ENCODE data around the gene NLRP1. TPM values are rescaled to one million over a fixed set of nuclear protein-coding genes. Genes with fewer than 3 reads are reported as not detected.

The NLRP1 gene
- total and polyA plus RNA-seq, 4 donors: 11.1 to 82.2 (median 49.1) TPM

DNA sequence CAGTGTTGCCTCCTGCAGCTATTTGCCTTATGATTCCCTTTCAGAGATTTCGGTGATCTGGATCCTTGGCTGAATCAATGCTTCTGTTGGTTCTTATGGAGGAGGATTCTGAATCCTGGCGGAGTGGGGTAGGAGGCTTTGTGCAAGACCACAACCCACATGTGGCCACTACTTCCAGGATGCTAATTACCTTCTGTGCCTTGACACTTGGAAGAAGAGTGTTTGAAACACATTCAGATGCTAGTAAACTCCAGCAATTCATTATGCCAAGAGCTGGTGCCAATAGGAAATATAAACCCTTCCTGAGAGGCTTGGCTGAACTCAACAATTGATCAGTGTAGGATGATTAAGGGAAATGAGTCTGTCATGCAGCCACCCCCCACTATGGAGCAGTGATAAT lies 12.1 kb upstream of the NLRP1 start:
- no peaks in the 10 kb centered on the region for H3K27me3 ChIP-seq (ENCODE audit: control insufficient read depth in 1 of 2, insufficient read depth in 2 of 2, low read length in 1 of 2)
- intact Hi-C loops (cut with DNase I): loop anchor here in 1 of 2 donors (10.0 kb wide), 1 partner anchor 448 kb away; no protein-coding TSS in a partner anchor
- no peaks in the 10 kb centered on the region for H3K4me1 ChIP-seq (ENCODE audit: control insufficient read depth in 1 of 2, insufficient read depth in 2 of 2, low read length in 2 of 2)
- H3K4me3 ChIP-seq (ENCODE audit: low read length in 2 of 2): no peak overlapping the region
- no peak for DNase-seq
- H3K27ac ChIP-seq (ENCODE audit: low read depth in 1 of 2, low read length in 2 of 2): no peak overlapping the region
- no peaks in the 10 kb centered on the region for H3K36me3 ChIP-seq (ENCODE audit: control insufficient read depth in 1 of 2, insufficient read depth in 2 of 2, low read length in 1 of 2)
- no peak for ATAC-seq (ENCODE audit: low FRiP score)
- H3K9me3 ChIP-seq (ENCODE audit: control insufficient read depth, low read length): no peaks in the 10 kb centered on the region
- WGBS, 2 donors: 82 to 88% methylated on average over 2 of the region's 2 CpGs

- Histone ChIP-seq H3K9me3 (ENCODE audit: control insufficient read depth, low read length) (no peaks in the 10 kb centered on the region), H3K27me3 (ENCODE audit: control insufficient read depth in 1 of 2, insufficient read depth in 2 of 2, low read length in 1 of 2) (no peaks in the 10 kb centered on the region), H3K4me3 (ENCODE audit: low read length in 2 of 2) (no peak overlapping the region), H3K4me1 (ENCODE audit: control insufficient read depth in 1 of 2, insufficient read depth in 2 of 2, low read length in 2 of 2) (no peaks in the 10 kb centered on the region), H3K27ac (ENCODE audit: low read depth in 1 of 2, low read length in 2 of 2) (no peak overlapping the region), H3K36me3 (ENCODE audit: control insufficient read depth in 1 of 2, insufficient read depth in 2 of 2, low read length in 1 of 2) (no peaks in the 10 kb centered on the region)
- WGBS, 2 donors: 55 to 59% methylated on average over 7 of the region's 7 CpGs
- ATAC-seq (ENCODE audit: low FRiP score) (no peak), DNase-seq (no peak)
- intact Hi-C loops (cut with DNase I): loop anchor here in 1 of 2 donors (10.0 kb wide), 1 partner anchor 449 kb away; no protein-coding TSS in a partner anchor
These were observed 11.5 kb upstream of the NLRP1 start for GRCh38 chr17:5595831-5596230.

DNA sequence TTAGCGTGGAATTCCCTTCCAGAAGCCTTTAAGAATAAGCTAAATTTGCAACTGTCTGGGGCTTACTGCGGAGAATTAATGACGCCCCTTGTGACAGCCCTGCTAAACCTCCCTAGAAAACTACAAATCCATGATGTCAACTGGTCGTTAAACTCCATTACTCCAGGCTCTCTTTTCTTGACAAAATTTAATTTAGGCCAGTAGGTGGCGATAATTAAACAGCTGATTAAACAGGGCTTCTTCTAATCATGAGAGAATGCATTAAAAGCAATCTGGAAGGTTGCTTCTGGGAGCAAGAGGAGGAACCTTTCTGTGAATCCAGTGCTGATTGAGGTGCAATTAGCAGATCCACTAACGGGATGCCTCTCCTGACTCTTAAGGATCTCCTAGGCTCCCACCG lies 8.1 kb upstream of the NLRP1 start:
- Histone ChIP-seq H3K4me1 (ENCODE audit: control insufficient read depth in 1 of 2, insufficient read depth in 2 of 2, low read length in 2 of 2) (no peaks in the 10 kb centered on the region), H3K9me3 (ENCODE audit: control insufficient read depth, low read length) (no peaks in the 10 kb centered on the region), H3K4me3 (ENCODE audit: low read length in 2 of 2) (no peak overlapping the region), H3K36me3 (ENCODE audit: control insufficient read depth in 1 of 2, insufficient read depth in 2 of 2, low read length in 1 of 2) (no peaks in the 10 kb centered on the region), H3K27ac (ENCODE audit: low read depth in 1 of 2, low read length in 2 of 2) (no peak overlapping the region), H3K27me3 (ENCODE audit: control insufficient read depth in 1 of 2, insufficient read depth in 2 of 2, low read length in 1 of 2) (no peaks in the 10 kb centered on the region)
- DNase-seq: no peak
- WGBS, 2 donors: 17% methylated on average over 7 of the region's 7 CpGs
- intact Hi-C loops (cut with DNase I): loop anchor here in 1 of 2 donors (10.0 kb wide), 1 partner anchor 452 kb away; no protein-coding TSS in a partner anchor
- ATAC-seq (ENCODE audit: low FRiP score): peak; percentile 27

DNA sequence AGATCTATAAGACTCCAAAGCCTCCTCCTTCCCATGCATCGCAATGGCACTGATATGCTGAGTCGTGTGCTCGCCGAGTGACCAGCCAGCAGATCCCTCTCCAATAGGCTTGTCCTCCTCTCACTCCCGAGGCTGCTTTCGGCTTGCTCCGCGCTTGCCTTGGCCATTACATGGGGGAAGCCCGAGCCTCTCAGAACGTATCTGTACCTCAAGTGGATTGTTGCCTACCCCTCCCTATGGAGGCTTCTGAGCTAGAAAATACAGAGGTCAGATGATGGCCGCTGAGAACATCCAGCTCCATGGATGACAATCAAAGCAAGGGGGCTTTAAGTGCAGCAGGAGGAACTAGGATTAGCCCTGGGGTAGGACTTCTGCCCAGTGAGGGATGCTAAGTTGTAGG lies 7.7 kb upstream of the NLRP1 start:
- no peak overlapping the region for H3K4me3 ChIP-seq (ENCODE audit: low read length in 2 of 2)
- DNase-seq: no peak
- H3K4me1 ChIP-seq (ENCODE audit: control insufficient read depth in 1 of 2, insufficient read depth in 2 of 2, low read length in 2 of 2): no peaks in the 10 kb centered on the region
- no peaks in the 10 kb centered on the region for H3K27me3 ChIP-seq (ENCODE audit: control insufficient read depth in 1 of 2, insufficient read depth in 2 of 2, low read length in 1 of 2)
- no peaks in the 10 kb centered on the region for H3K36me3 ChIP-seq (ENCODE audit: control insufficient read depth in 1 of 2, insufficient read depth in 2 of 2, low read length in 1 of 2)
- no peak overlapping the region for H3K27ac ChIP-seq (ENCODE audit: low read depth in 1 of 2, low read length in 2 of 2)
- intact Hi-C loops (cut with DNase I): loop anchor here in 1 of 2 donors (10.0 kb wide), 1 partner anchor 453 kb away; no protein-coding TSS in a partner anchor
- ATAC-seq (ENCODE audit: low FRiP score): no peak
- WGBS, 2 donors: 70 to 71% methylated on average over 11 of the region's 11 CpGs
- no peaks in the 10 kb centered on the region for H3K9me3 ChIP-seq (ENCODE audit: control insufficient read depth, low read length)

GRCh38 chr17:5588584-5588983 lies 4.3 kb upstream of the NLRP1 start:
- ATAC-seq (ENCODE audit: low FRiP score): no peak
- H3K27ac ChIP-seq (ENCODE audit: low read depth in 1 of 2, low read length in 2 of 2): no peak overlapping the region
- no peak for DNase-seq
- intact Hi-C loops (cut with DNase I): loop anchor here in 1 of 2 donors (5.0 kb wide), 1 partner anchor 854 kb away; the partner anchor contains the start of gene PIMREG
- no peak overlapping the region for H3K4me3 ChIP-seq (ENCODE audit: low read length in 2 of 2)
- H3K36me3 ChIP-seq (ENCODE audit: control insufficient read depth in 1 of 2, insufficient read depth in 2 of 2, low read length in 1 of 2): no peaks in the 10 kb centered on the region
- WGBS, 2 donors: 83 to 85% methylated on average over 6 of the region's 6 CpGs
- H3K9me3 ChIP-seq (ENCODE audit: control insufficient read depth, low read length): no peaks in the 10 kb centered on the region
- H3K4me1 ChIP-seq (ENCODE audit: control insufficient read depth in 1 of 2, insufficient read depth in 2 of 2, low read length in 2 of 2): no peaks in the 10 kb centered on the region
- no peaks in the 10 kb centered on the region for H3K27me3 ChIP-seq (ENCODE audit: control insufficient read depth in 1 of 2, insufficient read depth in 2 of 2, low read length in 1 of 2)

DNA sequence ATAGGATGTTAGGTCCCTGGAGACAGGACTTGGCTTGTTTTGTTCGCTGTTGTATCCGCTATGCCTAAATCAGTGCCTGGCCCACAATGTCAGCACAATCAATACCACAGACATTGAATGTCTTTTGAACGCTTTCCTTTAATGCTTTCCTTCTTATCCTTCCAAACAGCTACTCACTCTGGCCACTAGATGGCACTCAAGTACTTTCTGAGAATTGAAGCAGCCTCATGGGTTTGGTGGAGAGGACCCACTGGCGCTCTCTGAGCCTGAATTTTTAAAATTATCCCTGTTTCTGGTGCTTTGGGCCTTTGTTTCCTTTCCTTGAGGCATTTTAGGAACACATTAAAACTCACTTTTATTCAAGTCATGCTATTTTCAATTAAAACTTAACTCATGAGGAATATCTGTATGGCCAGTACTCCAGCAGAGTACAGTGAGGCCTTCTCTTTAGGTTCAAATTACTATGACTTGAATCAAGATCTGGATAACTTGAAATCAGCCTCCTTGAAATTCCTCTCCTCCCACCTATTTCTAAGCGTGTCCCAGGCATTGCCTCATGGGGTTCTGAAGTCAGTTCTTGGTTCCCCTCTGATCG lies 3.2 kb upstream of the NLRP1 start:
- ATAC-seq (ENCODE audit: low FRiP score): no peak
- no peak for DNase-seq

GRCh38 chr17:5585836-5586521 lies 1.7 kb upstream of the NLRP1 start:
- no peak overlapping the region for H3K4me3 ChIP-seq (ENCODE audit: low read length in 2 of 2)
- intact Hi-C loops (cut with DNase I): loop anchor here (2.0 to 5.0 kb wide), 2 partner anchors 837 to 856 kb away; partner anchors contain the start of gene PIMREG (in 1 of the 2)
- no peaks in the 10 kb centered on the region for H3K36me3 ChIP-seq (ENCODE audit: control insufficient read depth in 1 of 2, insufficient read depth in 2 of 2, low read length in 1 of 2)
- H3K27me3 ChIP-seq (ENCODE audit: control insufficient read depth in 1 of 2, insufficient read depth in 2 of 2, low read length in 1 of 2): no peaks in the 10 kb centered on the region
- ATAC-seq (ENCODE audit: low FRiP score) (no peak), DNase-seq (no peak)
- H3K4me1 ChIP-seq (ENCODE audit: control insufficient read depth in 1 of 2, insufficient read depth in 2 of 2, low read length in 2 of 2): no peaks in the 10 kb centered on the region
- no peak overlapping the region for H3K27ac ChIP-seq (ENCODE audit: low read depth in 1 of 2, low read length in 2 of 2)
- 41 to 47% methylated on average over 11 of the region's 11 CpGs for WGBS, 2 donors
- H3K9me3 ChIP-seq (ENCODE audit: control insufficient read depth, low read length): no peaks in the 10 kb centered on the region

More for the DNA sequence above, 3.2 kb upstream of the NLRP1 start:
- Histone ChIP-seq H3K36me3 (ENCODE audit: control insufficient read depth in 1 of 2, insufficient read depth in 2 of 2, low read length in 1 of 2) (no peaks in the 10 kb centered on the region), H3K9me3 (ENCODE audit: control insufficient read depth, low read length) (no peaks in the 10 kb centered on the region), H3K27me3 (ENCODE audit: control insufficient read depth in 1 of 2, insufficient read depth in 2 of 2, low read length in 1 of 2) (no peaks in the 10 kb centered on the region), H3K4me1 (ENCODE audit: control insufficient read depth in 1 of 2, insufficient read depth in 2 of 2, low read length in 2 of 2) (no peaks in the 10 kb centered on the region), H3K4me3 (ENCODE audit: low read length in 2 of 2) (no peak overlapping the region), H3K27ac (ENCODE audit: low read depth in 1 of 2, low read length in 2 of 2) (no peak overlapping the region)
- 28 to 29% methylated on average over 6 of the region's 6 CpGs for WGBS, 2 donors
- intact Hi-C loops (cut with DNase I): loop anchor here (1.0 to 5.0 kb wide), 3 partner anchors 835 to 855 kb away; partner anchors contain the start of gene PIMREG (in 1 of the 2)

- H3K36me3 ChIP-seq (ENCODE audit: control insufficient read depth in 1 of 2, insufficient read depth in 2 of 2, low read length in 1 of 2): no peaks in the 10 kb centered on the region
- no peaks in the 10 kb centered on the region for H3K4me1 ChIP-seq (ENCODE audit: control insufficient read depth in 1 of 2, insufficient read depth in 2 of 2, low read length in 2 of 2)
- intact Hi-C loops (cut with DNase I): loop anchor here in 1 of 2 donors (5.0 kb wide), 1 partner anchor 857 kb away; the partner anchor contains the start of gene PIMREG
- H3K27ac ChIP-seq (ENCODE audit: low read depth in 1 of 2, low read length in 2 of 2): peak overlapping the region in 1 of 2 donors; percentile 70
- no peaks in the 10 kb centered on the region for H3K27me3 ChIP-seq (ENCODE audit: control insufficient read depth in 1 of 2, insufficient read depth in 2 of 2, low read length in 1 of 2)
- WGBS, 2 donors: 93 to 94% methylated on average over 11 of the region's 11 CpGs
- no peaks in the 10 kb centered on the region for H3K9me3 ChIP-seq (ENCODE audit: control insufficient read depth, low read length)
- DNase-seq (no peak), ATAC-seq (ENCODE audit: low FRiP score) (no peak)
- no peak overlapping the region for H3K4me3 ChIP-seq (ENCODE audit: low read length in 2 of 2)
These were observed 1.0 kb upstream of the NLRP1 start for GRCh38 chr17:5585287-5585794.

Data from aorta (tissue), 5 donors.